Activated naive CD4-positive, alpha-beta T cell treated with anti-CD3 and anti-CD28 coated beads, Interleukin-2, amount 50 U/mL, for 16 hours (primary cell): ENCODE results near the gene WDR36.
"Not testable (repeated sequence)": the region's sequence is repeated elsewhere in the genome, so short reads cannot be mapped to it uniquely, and the experiment has no call there.

Source experiments
- DNase-seq: peaks from one replicate; pipeline ENCODE4 v3.0.0-alpha.2; 2020

WDR36 gene

DNA sequence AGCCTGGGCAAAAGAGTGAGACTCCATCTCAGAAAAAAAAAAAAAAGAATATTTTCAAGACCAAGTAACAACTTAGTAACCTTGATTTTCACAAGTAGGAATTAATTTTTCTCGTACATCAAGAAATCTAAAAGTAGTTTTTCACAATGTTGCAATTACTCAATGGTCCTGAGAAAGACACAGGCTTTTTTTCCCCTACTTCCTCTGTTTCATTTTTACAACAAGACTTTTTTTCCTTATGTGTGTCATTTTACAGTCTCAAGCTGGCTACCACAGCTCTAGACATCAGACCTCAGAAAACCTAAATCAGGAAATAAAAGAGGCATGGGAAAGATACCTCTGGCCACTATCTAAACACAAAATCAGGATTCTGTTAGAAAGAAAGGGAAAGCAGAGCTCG is 45.9 kb downstream of the WDR36 start:
- no peak for DNase-seq

DNA sequence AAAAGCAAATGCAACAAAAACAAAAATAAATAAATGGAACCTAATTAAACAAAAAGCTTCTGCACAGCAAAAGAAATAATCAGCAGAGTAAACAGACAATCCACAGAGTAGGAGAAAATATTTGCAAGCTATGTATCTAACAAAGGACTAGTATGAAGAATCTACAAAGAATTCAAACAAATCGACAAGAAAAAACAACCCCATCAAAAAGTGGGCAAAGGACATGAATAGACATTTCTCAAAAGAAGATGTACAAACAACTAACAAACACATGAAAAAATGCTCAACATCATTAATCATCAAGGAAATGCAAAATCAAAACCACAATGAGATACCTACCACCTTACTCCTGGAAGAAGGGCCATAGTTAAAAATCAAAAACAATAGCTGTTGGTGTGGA is 49.3 kb downstream of the WDR36 start:
- DNase-seq, result not testable (repeated sequence)

DNA sequence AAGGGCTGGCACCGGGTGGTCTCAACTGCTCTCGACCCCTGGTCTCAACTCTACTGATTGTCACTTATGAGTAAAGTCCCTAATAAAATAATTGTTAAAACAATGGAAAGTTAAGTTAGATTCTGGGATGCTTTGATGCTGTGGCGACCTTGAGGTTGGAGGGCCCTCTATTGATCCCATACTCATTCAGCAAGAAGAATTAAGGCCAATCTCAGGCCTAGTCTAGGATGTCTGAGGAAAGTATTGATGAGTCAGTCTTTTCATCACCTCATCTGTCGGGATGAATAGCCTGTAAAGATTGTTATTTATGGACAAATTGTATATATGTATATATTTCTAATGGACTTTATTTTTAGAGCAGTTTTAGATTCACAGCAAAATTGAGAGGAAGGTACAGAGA is 50.8 kb downstream of the WDR36 start:
- DNase-seq, result no peak

DNA sequence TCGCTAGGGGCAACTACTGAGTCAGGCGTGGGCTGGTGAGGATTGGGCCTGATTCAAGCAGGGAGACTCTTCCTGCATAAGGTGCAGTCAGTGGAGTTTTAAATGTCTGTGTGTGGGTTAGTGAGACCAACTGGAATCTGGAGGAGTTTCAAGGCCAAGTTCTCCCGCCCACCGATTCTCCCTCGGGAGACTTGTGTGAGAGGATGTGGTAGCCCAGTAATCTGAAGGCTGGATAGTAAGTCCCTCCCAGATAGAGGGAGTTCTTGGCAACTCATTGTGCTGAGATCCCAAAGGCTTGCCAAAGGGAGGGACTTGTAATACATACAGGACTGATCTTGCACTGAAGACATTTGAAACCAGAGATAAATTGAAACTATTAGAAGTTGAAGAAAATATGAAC is 51.8 kb downstream of the WDR36 start:
- no peak for DNase-seq

DNA sequence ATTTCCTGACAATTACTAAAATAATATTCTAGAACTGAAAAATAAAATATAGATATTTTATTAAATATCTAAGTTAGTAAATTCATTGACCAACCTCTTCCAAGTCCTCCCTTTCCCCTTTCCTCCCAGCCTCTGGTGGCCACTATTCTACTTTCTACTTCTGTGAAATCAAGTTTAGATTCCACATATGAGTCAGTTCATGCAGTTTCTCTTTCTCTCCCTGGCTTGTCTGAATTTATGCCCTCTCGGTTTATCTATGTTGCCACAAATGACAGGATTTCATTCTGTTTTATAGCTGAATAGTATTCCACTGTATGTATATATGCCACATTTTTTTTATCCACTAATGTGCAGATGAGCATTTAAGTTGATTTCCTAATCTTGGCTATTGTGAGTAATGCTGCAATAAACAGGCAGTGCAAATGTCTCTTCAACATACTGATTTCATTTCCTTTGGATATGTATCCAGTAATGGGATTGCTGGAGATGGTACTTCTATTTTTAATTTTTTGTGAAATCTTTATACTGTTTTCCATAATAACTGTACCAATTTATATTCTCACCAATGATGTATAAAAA is 52.3 kb downstream of the WDR36 start:
- no peak for DNase-seq

DNA sequence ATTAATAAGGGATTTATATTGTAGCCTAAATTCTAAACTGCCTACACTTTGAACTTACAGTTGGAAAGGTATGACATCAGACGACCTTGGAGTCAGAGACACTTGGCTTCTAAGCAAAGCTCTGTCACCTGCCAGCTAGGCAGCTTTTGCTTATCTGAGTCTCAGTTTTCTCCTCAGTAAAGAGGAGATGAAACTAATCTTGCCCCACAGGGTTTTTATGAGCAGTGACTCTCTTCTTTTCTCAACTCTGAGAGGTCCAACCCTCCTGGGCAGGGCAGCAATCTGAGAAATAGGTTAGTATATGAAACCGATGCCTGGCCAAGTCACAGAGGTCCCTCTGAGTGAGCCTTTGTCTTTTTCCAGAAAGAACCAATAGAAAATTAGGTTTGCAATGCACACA is 53.9 kb downstream of the WDR36 start:
- no peak for DNase-seq

DNA sequence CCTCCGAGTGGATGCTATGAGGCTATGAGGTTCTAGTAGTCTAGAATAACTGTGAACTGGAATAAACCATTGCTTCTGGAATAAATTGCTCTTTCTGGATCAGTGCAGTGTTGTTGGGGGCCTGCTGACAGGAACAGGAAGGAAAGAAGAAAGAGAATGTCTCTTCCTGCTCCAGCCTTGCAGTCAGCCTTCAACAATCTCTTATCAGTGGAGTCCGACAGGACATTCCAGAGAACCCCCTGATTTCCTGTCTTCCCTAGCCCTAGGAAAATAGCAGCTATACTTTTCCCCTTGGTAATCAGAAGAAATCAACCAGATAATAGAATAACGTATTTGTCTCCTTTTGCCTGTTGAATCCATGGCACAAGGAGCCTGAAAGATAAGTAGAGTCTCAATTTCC is 55.4 kb downstream of the WDR36 start:
- no peak for DNase-seq

DNA sequence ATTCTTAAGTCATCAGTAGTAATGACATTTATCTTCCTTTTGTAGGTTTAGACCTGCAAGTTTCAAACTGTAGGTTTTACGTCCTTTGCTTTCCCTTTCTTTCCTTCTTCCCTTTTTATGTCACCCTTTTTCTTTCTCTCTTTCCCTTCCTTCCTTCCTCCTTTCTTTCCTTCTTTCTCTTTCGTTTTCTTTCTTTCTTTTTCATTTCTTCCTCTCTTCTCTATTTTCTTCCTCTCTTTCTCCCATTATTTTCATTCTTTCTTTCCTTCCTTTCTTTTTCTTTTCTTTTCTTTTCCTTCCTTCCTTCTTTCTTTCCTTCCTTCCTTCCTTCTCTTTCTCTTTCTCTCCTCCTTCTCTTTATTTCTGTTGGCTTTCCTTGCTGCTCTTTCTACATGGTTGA is 59.9 kb downstream of the WDR36 start:
- no peak for DNase-seq

DNA sequence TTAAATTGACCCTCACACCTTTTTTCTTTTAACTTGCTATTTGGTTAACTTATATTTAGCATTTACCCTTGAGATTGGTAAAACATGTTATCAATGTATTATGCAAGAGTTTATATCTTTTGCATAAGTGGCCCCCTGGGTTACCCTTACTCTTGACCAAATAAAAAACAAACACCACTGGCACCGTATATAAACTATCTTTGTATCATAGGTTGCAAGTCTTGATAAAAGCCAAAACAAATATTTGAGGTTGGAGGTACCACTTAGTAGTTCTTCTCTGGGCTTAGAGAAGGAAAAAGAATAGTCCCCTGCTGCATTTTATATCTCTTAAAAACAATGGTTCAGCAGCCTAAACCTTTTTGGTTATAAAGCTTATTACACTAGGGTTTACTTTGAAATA is 61.3 kb downstream of the WDR36 start:
- no peak for DNase-seq

DNA sequence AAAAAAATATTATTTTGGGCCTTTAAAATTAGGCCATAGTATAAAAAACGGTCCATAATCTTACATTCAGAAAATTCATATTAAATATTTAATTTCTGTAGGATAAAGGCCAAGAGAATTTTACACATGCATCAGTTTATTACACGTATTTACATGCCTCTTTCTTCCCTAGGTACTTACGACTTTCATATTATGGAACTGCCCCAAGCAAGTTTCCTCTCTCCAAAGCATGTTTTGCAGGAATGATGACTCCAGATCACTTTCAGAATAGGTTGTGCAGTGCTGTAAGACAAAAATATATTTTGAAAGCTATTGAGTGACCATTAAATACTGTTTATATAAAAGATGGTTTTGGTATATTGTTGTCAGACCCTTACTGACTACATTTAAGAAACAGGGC is 61.8 kb downstream of the WDR36 start:
- DNase-seq, result no peak

DNA sequence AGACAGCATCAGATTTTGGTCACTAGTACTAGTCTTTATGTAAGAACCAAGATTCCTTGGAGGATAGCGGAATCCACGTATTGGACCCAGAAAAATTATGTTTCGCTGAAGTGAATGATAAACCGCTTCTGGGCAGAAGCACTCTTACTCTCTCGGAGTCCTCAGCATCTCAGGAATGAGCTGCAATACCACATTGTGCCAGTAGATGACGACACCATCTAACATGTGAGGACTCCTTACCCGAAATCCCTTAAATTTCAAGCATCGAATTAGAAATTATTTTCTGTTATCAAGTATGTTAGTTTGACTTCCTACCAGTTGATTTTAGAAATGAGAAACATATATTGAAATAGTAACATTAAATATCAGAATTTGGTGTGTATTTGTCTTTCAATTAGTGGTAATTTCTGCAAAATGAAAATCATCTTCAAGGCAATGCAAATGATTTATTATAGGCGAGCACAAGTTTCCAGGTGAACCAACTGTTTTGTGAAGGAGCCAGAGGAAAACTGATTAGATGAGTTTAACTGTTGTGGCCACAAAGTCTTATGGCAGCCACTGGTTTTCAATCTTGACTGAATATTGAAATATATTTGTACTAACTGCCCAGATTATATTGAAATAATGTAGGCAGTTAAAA is 66.1 kb downstream of the WDR36 start:
- DNase-seq, result peak; percentile 79

DNA sequence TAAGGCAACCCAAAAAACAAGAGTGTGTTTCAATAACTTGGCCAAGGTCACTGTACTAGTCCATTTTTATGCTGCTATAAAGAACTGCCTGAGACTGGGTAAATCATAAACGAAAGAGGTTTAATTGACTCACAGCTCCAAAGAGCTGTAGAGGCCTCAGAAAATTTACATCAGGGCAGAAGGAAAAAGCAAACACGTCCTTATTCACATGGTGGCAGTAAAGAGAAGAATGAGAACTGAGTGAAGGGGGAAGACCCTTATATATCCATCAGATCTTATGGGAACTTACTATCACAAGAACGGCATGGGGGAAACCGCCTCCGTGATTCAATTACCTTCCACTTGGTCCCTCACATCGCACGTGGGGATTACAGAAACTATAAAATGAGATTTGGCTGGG is 67.7 kb downstream of the WDR36 start:
- no peak for DNase-seq

DNA sequence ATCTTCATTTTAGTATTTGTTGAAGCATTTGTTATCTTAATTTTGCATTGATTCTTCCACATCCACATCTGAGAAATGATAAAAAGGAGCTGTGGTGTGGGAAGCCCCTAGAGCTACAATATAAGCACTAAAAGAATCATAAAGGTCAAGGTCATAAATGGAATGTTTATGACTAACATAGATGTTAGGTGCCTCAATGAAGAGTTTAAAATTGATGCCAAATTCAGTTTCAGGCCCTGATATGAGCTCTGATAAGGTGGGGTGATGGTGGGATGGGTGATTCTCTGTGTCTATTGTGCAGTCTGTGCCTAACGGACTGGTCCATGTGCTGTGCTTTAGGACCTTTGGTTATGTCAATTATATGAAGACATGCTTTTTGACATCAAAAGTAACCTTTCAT is 70.9 kb downstream of the WDR36 start:
- no peak for DNase-seq

DNA sequence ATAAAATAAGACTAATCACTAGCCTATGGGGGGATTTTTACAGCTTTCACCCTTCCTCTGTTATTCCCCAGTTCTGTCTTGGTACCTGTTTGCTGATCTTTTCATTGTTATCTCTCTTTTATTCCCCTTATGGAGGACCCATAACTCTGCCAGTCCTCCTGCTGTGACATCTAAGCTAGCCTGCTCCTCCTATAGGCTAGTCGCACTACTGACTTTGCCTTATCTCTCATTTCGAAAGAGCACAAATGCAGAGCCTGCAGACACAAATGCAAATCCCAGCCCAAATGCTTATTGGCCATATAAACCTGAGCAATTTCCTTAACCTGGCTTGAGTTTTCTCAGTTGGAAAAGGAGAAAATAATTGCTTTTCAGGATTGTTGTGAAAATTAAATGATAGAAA is 72.9 kb downstream of the WDR36 start:
- no peak for DNase-seq

DNA sequence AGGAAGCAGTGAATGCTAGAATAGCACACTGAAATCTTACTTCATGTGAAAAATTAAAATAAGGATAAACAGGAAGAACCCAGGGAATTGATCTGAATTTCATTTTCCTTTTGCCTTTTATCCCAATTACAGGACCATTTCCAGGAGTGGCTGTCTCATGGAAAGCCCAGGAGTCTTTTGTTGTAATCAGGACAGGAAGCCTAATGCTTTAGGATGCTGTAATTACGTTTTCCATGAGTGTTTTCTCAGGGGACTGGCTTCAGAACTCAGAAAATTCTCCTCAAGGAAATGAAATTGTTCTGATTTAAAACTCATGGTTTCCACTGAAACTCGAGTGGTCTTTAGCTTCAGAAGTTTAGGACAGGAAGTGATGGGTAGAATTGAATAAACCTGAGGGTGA is 75.4 kb downstream of the WDR36 start:
- DNase-seq, result no peak

DNA sequence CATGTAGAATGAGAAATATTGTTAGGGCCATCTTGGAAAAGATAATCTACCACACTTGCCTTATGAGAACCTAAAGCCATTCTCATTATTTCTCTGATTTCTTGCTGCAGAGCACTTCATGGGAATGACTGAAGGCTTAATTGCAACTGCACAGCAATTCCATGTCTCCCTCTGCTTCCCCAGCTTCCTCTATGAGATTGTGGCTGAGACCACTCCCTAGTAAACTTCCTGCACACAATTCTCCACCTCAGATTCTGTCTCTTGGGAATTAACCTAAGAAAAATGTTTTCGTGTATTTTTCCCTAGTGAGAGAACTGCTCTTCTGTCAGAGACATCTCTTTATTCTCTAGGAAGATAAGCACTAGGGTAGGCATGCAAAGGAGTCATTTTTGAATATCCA is 76.5 kb downstream of the WDR36 start:
- no peak for DNase-seq

DNA sequence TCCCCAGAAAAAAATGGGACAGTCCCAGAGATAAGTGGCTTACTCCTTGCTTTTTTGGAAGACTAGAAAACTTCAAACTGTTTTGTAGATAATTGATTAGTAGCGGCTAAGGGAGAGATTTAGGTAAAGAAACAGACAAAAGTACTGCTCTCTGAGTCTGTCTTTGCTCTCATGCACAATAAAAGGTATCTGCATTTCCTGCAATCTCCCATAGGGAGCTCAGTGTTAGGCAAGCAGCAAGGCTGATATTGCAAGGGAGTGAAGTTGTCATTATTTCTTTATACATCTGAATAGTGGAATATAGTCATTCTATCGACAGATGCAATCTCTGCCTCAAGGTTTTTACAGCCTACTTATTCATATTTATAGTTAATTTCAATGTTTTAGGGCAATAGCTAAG is 77.1 kb downstream of the WDR36 start:
- no peak for DNase-seq

DNA sequence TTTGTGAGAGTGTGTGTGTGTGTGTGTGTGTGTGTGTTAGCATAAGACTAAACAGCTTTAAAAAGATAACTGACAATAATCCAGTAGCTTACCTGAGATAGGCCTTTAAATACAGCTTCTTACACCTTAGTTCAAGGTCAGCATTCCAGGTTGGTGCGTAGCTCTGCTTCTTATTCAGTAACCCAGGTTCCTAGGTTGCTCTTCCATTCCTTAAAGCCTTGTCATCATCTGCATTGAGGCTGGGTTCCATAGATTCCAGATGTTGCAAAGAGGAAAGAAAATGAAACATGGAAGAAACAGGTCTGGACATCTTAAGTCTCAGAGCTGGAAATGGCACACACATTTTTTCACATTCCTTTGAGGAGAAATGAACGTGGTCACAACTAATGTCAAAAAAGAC is 78.1 kb downstream of the WDR36 start:
- DNase-seq, result no peak

DNA sequence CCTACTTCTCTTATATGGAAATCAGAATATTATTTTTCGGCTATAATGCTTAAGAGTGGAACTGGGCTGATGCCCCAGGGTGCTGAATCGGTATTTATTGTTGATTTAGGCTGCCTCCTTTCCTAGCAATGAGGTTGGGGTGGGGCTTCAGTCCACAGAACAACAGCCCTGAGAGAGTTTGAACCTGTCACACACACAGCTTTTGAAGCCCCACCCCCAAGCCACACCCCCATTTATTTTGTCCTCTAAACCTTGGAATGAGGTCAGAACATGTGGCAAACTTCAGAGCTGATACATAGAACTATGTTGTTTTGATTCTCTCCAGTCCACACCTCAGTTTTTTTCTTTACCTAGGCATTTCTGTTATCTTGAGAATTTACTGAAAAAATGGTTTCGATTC is 80.4 kb downstream of the WDR36 start:
- DNase-seq, result no peak

DNA sequence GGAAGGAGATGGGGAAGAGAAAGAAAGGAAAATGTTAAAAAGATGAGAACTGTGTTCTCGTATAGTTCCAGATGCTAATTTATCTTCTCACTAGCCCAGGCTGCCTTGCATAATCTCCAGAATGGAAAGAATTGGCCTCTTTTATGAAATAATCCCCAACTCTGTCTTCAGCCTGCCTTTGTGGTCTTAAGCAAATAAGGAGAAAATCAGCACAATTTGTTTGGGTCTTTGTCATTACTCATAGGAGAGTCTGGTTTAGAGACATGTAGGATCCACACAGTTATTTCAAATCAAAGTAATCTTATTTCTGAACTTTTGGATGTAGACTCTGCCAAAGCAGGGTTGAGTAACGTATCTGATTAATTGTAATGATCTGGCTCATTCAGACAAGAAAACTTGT is 81.3 kb downstream of the WDR36 start:
- DNase-seq, result no peak
